MCF 10A (cell line): ENCODE results near the gene TPSD1. TPM values are rescaled to one million over a fixed set of nuclear protein-coding genes. Genes with fewer than 3 reads are reported as not detected.
"Not testable (repeated sequence)": the region's sequence is repeated elsewhere in the genome, so short reads cannot be mapped to it uniquely, and the experiment has no call there.

Experiments used
- BruUV-seq: library from RNA; stranded (reverse); fragments of 400-500 nt; replicated peaks from 2 replicates; lab custom pipeline; 2021; lab: Mats Ljungman, UMichigan
- CTCF ChIA-PET: fragments of 300-600 bp; sonication (Branson Sonifier 250); formaldehyde crosslinking; extraction: SDS; loops from one replicate; lab custom pipeline; 2021; ENCODE audit warnings: antibody characterized with exemption, inconsistent platforms; lab: Yijun Ruan, JAX
- POLR2A ChIA-PET: fragments of 300-600, 350-650 bp; sonication (Branson Sonifier 250); formaldehyde crosslinking; extraction: SDS; loops from one replicate; lab custom pipeline; 2020; ENCODE audit warnings: antibody characterized with exemption, inconsistent platforms; lab: Yijun Ruan, JAX
- DNase-seq: peaks from one replicate; pipeline ENCODE4 v3.0.0-alpha.2; 2018; ENCODE audit not compliant: unreplicated experiment
- H3K27ac Mint-ChIP-seq: one replicate; pipeline ENCODE4 v1.8.0; 2022; ENCODE audit warnings: mild to moderate bottlenecking, low read depth, mixed read lengths; ENCODE audit not compliant: unreplicated experiment
- H3K27me3 Mint-ChIP-seq: one replicate; pipeline ENCODE4 v1.8.0; 2022; ENCODE audit warnings: mixed read lengths; ENCODE audit not compliant: insufficient read depth, unreplicated experiment
- H3K36me3 Mint-ChIP-seq: one replicate; pipeline ENCODE4 v1.8.0; 2022; ENCODE audit warnings: mild to moderate bottlenecking, moderate library complexity, mixed read lengths; ENCODE audit not compliant: insufficient read depth, unreplicated experiment
- H3K4me1 Mint-ChIP-seq: one replicate; pipeline ENCODE4 v1.8.0; 2022; ENCODE audit warnings: mixed read lengths; ENCODE audit not compliant: insufficient read depth, unreplicated experiment
- H3K4me3 Mint-ChIP-seq: one replicate; pipeline ENCODE4 v1.8.0; 2022; ENCODE audit warnings: mild to moderate bottlenecking, moderate library complexity, mixed read lengths; ENCODE audit not compliant: unreplicated experiment
- H3K9me3 Mint-ChIP-seq: one replicate; pipeline ENCODE4 v1.8.0; 2022; ENCODE audit warnings: mixed read lengths; ENCODE audit not compliant: unreplicated experiment
- intact Hi-C: fragments of 100-400 bp; cut with micrococcal nuclease; formaldehyde crosslinking; loops from 2 replicates; pipeline ENCODE4 v1.14.1; 2022
- total RNA-seq: library from RNA; stranded (reverse); gene quantifications from 2 replicates; pipeline ENCODE4 v1.2.3, GENCODE V29; 2022
- TF ChIP-seq, protein P1 (sequence below): fragments of 200-600 bp; IDR thresholded peaks from one replicate; pipeline ENCODE4 v1.8.0; 2022; ENCODE audit warnings: antibody characterized with exemption, mild to moderate bottlenecking; ENCODE audit not compliant: unreplicated experiment

The TPSD1 gene
- total RNA-seq, 1 experiment from 2014 or later = not detected

DNA sequence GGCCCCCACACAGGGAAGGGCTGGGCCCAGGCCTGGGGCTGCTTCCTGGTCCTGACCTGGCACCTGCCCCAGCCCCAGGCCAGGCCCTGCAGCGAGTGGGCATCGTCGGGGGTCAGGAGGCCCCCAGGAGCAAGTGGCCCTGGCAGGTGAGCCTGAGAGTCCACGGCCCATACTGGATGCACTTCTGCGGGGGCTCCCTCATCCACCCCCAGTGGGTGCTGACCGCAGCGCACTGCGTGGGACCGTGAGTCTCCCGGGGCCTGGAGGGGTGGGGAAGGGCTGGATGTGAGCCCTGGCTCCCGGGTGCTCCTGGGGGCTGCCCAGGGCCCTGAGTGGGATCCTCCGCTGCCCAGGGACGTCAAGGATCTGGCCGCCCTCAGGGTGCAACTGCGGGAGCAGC lies 14.8 kb upstream of the TPSD1 start:
- CTCF ChIA-PET, DNase-seq, H3K9me3 Mint-ChIP-seq, H3K36me3 Mint-ChIP-seq, H3K4me3 Mint-ChIP-seq, intact Hi-C loops, H3K4me1 Mint-ChIP-seq, H3K27me3 Mint-ChIP-seq, H3K27ac Mint-ChIP-seq, BruUV-seq, POLR2A ChIA-PET: not testable (repeated sequence)

DNA sequence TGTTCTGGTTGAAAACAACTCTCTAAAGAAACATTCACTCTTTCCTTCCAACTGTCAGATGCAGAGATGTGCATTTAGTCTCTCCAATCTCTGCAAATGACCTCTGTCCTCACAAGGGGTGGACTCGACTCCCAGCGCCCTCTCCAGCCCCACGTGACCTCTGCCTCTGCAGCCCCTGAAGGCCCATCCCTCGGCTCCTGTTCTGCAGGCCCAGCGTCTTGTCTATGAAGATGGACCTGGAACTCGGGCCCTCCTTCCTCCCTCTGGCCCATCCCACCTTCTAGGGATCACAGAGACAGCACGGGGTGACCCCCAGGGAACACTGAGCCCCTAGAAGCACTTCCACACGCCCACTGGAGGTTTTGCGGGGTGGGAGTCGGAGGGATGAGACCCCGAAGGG lies 12.5 kb upstream of the TPSD1 start:
- BruUV-seq, H3K27me3 Mint-ChIP-seq, H3K4me1 Mint-ChIP-seq, H3K4me3 Mint-ChIP-seq, H3K27ac Mint-ChIP-seq, DNase-seq, CTCF ChIA-PET, intact Hi-C loops, H3K9me3 Mint-ChIP-seq, H3K36me3 Mint-ChIP-seq, POLR2A ChIA-PET: not testable (repeated sequence)

DNA sequence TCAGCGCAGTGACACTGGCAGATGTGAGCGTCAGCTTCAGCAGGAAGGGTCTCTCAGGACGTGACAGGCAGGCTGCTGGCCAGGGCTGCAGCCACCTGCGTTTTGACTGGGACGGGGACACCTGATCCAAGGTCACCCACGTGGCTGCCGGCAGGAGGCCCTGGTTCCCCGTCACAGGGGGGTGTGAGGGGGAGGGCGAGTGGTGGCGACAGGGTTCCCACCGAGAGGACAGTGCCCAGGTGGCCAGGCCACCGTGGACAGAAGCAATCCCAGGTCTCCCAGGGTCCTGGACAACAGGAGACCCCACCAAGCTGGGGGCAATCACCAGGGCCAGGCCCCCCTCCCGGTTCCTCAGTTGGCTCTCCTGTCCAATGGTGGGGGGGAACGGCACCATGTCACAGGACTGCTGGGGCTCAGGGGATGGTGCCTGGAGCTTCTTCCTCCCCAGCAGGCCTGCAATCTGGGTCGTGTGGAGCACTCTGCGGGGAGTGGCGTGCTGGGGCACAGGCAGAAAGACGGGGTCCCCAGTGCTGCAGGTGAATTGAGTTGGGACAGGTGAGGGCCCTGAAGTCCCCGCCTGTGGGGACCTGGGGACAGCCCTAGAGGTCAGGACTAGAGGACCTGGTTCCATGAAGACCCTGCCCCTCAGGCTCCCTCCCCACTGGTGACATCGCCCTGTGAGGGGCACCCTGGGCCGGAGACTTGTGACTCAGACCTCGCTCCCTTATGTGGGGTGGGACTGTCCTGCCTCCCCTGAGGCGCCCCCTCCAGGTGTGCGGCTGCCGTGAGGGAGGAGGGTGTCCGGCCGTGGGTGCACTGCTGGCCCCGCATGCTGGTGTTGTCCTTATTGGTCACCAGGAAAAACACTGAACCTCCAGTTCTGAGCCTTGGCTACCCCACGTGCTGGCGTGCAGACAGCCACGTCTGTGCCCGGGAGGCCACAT lies 11.7 kb upstream of the TPSD1 start:
- H3K36me3 Mint-ChIP-seq, H3K27ac Mint-ChIP-seq, POLR2A ChIA-PET, BruUV-seq, intact Hi-C loops, H3K9me3 Mint-ChIP-seq, DNase-seq, H3K27me3 Mint-ChIP-seq, CTCF ChIA-PET, H3K4me3 Mint-ChIP-seq, H3K4me1 Mint-ChIP-seq: not testable (repeated sequence)

DNA sequence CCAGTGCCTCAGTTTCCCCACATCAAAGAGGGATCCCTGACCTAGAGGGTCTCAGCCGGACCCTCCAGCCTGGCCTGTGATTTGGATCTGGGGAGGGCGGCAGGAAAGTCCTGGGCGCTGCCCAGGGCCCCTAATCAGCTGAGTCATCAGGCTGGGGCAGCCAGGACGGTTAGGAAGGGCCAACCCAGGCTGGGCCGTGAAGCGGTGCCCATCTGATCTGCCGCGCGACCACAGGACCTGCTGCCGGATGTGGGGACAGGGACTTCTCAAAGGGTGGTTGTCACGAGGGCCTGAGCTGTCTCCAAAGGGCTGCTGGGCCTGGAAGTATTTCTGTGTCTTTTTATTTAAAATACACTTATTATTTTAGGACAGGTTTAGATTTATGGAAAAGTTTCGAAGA lies 11.0 kb upstream of the TPSD1 start:
- POLR2A ChIA-PET = no interaction called here
- no peaks in the 10 kb centered on the region for H3K4me1 Mint-ChIP-seq

DNA sequence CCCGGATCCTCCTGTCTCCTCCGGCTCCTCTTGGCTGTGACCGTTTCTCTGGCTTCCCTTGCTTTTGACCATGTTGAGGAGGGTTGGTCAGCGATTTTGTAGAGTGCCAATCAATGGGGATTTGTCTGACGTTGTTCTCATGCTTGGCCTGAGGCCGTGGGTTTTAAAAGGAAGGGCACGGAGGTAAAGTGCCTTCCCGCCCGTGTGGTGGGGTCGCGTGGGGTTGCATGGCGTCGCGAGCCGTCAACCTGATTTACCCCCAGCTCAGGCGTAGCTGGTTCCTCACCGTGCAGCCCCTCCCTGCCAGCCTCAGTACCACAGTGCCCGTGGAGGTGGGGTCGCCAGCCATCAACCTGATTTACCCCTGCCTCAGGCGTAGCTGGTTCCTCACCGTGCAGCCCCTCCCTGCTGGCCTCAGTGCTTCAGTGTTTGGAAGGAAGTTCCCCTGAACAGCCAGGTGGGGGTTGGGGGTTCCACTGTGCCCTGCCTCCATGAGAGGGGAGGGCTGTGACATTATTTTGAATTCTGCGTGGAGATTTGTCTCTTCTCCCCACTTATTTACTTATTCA lies 10.3 kb upstream of the TPSD1 start:
- BruUV-seq = no TSS peak
- Mint-ChIP-seq H3K4me3 (no peak overlapping the region), H3K27ac (no peak overlapping the region), H3K9me3 (no peaks in the 10 kb centered on the region), H3K36me3 (no peaks in the 10 kb centered on the region), H3K27me3 (no peaks in the 10 kb centered on the region), H3K4me1 (no peaks in the 10 kb centered on the region)
- TF ChIP-seq, protein P1, sequence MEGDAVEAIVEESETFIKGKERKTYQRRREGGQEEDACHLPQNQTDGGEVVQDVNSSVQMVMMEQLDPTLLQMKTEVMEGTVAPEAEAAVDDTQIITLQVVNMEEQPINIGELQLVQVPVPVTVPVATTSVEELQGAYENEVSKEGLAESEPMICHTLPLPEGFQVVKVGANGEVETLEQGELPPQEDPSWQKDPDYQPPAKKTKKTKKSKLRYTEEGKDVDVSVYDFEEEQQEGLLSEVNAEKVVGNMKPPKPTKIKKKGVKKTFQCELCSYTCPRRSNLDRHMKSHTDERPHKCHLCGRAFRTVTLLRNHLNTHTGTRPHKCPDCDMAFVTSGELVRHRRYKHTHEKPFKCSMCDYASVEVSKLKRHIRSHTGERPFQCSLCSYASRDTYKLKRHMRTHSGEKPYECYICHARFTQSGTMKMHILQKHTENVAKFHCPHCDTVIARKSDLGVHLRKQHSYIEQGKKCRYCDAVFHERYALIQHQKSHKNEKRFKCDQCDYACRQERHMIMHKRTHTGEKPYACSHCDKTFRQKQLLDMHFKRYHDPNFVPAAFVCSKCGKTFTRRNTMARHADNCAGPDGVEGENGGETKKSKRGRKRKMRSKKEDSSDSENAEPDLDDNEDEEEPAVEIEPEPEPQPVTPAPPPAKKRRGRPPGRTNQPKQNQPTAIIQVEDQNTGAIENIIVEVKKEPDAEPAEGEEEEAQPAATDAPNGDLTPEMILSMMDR = no peak
- ChIA-PET POLR2A (no interaction called here), CTCF (no interaction called here)
- intact Hi-C loops = no loop called here
- DNase-seq = no peak

More for the DNA sequence above, 11.0 kb upstream of the TPSD1 start:
- Mint-ChIP-seq H3K27ac (no peak overlapping the region), H3K36me3 (no peaks in the 10 kb centered on the region), H3K4me3 (no peak overlapping the region), H3K27me3 (no peaks in the 10 kb centered on the region), H3K9me3 (no peaks in the 10 kb centered on the region)
- no TSS peak for BruUV-seq
- TF ChIP-seq, protein P1 = no peak
- CTCF ChIA-PET = no interaction called here
- intact Hi-C loops = no loop called here
- no peak for DNase-seq

DNA sequence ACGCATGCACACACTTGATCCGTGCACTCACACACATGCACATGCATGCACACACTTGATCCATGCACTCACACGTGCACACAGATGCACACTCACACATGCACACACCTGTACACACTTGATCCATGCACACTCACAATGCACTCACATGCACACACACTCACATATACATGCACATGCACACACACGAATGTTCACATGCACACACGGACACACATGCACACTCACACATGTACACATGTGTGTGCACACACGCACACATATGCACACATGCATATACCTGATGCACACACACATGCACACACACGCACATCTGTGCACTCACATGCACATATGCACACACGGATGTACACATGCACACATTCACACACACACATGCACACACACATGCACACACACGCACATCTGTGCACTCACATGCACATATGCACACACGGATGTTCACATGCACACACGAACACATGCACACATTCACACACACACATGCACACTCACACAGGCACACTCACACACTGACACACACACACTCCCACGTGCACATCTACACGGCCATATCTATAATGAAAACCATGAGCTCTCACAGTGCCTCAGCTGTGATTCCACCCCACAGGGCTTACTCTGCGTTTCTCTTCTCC lies 7.8 kb upstream of the TPSD1 start:
- H3K27ac Mint-ChIP-seq, H3K27me3 Mint-ChIP-seq, DNase-seq, H3K4me1 Mint-ChIP-seq, H3K9me3 Mint-ChIP-seq, CTCF ChIA-PET, POLR2A ChIA-PET, H3K4me3 Mint-ChIP-seq, intact Hi-C loops, BruUV-seq, H3K36me3 Mint-ChIP-seq: not testable (repeated sequence)

DNA sequence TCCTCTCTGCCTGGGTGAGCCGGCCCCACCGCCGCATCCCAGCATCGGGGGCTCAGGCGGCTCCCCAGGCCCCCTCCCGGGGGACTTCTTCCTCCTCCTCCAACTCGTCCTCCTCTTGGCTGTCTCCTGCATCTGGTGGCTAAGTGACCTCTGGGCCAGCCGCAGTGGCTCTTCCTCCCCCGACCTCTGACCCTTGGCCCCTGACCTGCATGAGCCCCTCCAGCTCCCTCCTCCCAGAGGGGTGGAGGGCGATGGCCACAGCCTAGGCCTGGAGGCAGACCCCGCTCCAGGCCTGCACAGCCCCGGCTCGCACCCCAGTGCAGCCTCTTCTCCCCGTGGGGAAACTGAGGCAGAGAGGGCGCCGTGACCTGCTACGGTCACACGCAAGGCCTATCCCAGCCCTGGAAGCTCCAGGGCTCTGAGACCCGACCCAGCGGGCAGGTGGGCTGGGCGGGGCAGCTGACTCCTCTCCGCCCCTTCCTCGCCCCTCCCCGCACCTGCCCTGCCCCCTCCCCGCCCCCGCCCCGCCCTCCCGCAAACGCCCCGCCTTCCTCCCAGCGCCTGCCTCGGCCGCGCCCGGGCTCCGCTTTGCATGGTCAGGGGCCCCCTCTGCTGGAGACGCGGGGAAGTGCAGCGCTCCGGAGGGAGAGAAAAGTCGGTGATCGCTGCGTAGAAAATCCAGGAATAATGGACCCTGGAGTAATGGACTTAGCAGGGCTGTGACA lies 6.7 kb upstream of the TPSD1 start:
- DNase-seq, H3K27me3 Mint-ChIP-seq, CTCF ChIA-PET, BruUV-seq, H3K4me1 Mint-ChIP-seq, H3K4me3 Mint-ChIP-seq, intact Hi-C loops, H3K27ac Mint-ChIP-seq, H3K9me3 Mint-ChIP-seq, POLR2A ChIA-PET, H3K36me3 Mint-ChIP-seq: not testable (repeated sequence)
